K562 (cell line): ENCODE data around the gene OCA2. TPM values are rescaled to one million over a fixed set of nuclear protein-coding genes. Genes with fewer than 3 reads are reported as not detected.

ENCODE experiments used
- CBX3 ChIP-seq, 2 experiments: IDR thresholded peaks; 1 replicate in 1 of 2; 2 replicates in 1 of 2; pipeline ENCODE4 v1.6.1; 2012; ENCODE audit warnings: inconsistent platforms in 2 of 2, low read length in 2 of 2, borderline replicate concordance in 1 of 2, control low read depth in 1 of 2
- COPS2 ChIP-seq: fragments of 450-650 bp; conservative IDR thresholded peaks from 2 replicates; pipeline ENCODE4 v1.6.1; 2016; ENCODE audit warnings: mild to moderate bottlenecking, moderate library complexity
- DMBX1 ChIP-seq: fragments of 250-450 bp; sonication (Bioruptor Pico); IDR thresholded peaks from 2 replicates; pipeline ENCODE4 v1.8.0; 2022; ENCODE audit warnings: inconsistent platforms, mild to moderate bottlenecking, moderate library complexity, borderline replicate concordance
- EP300 ChIP-seq: IDR thresholded peaks from 2 replicates; pipeline ENCODE4 v1.6.1; 2012; ENCODE audit warnings: low read length, improper control_type of control experiment
- FOSL1 ChIP-seq: fragments of 200-800 bp; sonication (Bioruptor generic); conservative IDR thresholded peaks from 2 replicates; pipeline ENCODE4 v1.6.1; 2016; ENCODE audit warnings: missing genetic modification characterization, missing compliant biosample characterization
- GTF2E2 ChIP-seq: fragments of 200-800 bp; sonication (Bioruptor generic); IDR thresholded peaks from 2 replicates; pipeline ENCODE4 v1.6.1; 2016; ENCODE audit warnings: missing genetic modification characterization, missing compliant biosample characterization
- MXI1 ChIP-seq: IDR thresholded peaks from 2 replicates; pipeline ENCODE4 v1.6.1; 2011; ENCODE audit warnings: low read depth, mild to moderate bottlenecking, improper control_type of control experiment, low read length
- NR2C2 ChIP-seq, 2 experiments: fragments of 200-800 bp in 1 of 2; sonication (Bioruptor generic) in 1 of 2; sonication (generic) in 1 of 2; formaldehyde crosslinking in 1 of 2; IDR thresholded peaks; 2 replicates each; pipeline versions ENCODE4 v1.6.1 to v1.8.0; 2016 to 2022; ENCODE audit warnings: mild to moderate bottlenecking in 1 of 2, missing compliant biosample characterization in 1 of 2, missing genetic modification characterization in 1 of 2, missing genetic modification reagents in 1 of 2
- PCBP1 ChIP-seq: fragments of 200-400 bp; formaldehyde crosslinking; IDR thresholded peaks from 2 replicates; pipeline ENCODE4 v1.6.1; 2018; ENCODE audit warnings: mild to moderate bottlenecking, low read depth, low read length; ENCODE audit not compliant: poor library complexity, severe bottlenecking
- PRDM10 ChIP-seq: fragments of 450-650 bp; IDR thresholded peaks from 2 replicates; pipeline ENCODE4 v1.6.1; 2018; ENCODE audit not compliant: partially characterized antibody
- TSHZ1 ChIP-seq: fragments of 250-450 bp; sonication (Bioruptor Pico); IDR thresholded peaks from 2 replicates; pipeline ENCODE4 v1.4.0; 2020; ENCODE audit warnings: mild to moderate bottlenecking, moderate library complexity
- ZBTB7A ChIP-seq: IDR thresholded peaks from 2 replicates; pipeline ENCODE4 v1.6.1; 2011; ENCODE audit warnings: low read depth, mild to moderate bottlenecking, low read length, moderate library complexity, borderline replicate concordance; ENCODE audit not compliant: control insufficient read depth
- ZNF232 ChIP-seq: sonication (generic); formaldehyde crosslinking; IDR thresholded peaks from 2 replicates; pipeline ENCODE4 v1.8.0; 2022; ENCODE audit warnings: mild to moderate bottlenecking, missing genetic modification reagents
- ZNF347 ChIP-seq: fragments of 450-650 bp; formaldehyde crosslinking; IDR thresholded peaks from 2 replicates; pipeline ENCODE4 v1.4.0; 2020; ENCODE audit warnings: low read depth, mild to moderate bottlenecking, moderate library complexity
- ZNF655 ChIP-seq: fragments of 250-450 bp; sonication (Bioruptor Pico); IDR thresholded peaks from 2 replicates; pipeline ENCODE4 v1.5.0; 2021
- ZSCAN32 ChIP-seq: fragments of 450-650 bp; formaldehyde crosslinking; IDR thresholded peaks from 2 replicates; pipeline ENCODE4 v1.4.0; 2020; ENCODE audit warnings: mild to moderate bottlenecking, moderate library complexity
- polyA plus RNA-seq, 8 experiments: library from polyadenylated mRNA; depleted of rRNA in 4 of 8; stranded (reverse) in 5 of 8; unstranded in 3 of 8; fragments of >200 nt; fragmentation: Nextera tagmentation in 2 of 8; fragmentation: Illumina TruSeq in 1 of 8; extraction: Ambion mirVana in 2 of 8; extraction: Trizol in 1 of 8; gene quantifications; 2 replicates each; pipeline versions ENCODE4 v1.2.1 to v1.2.3, GENCODE V29; 2011 to 2014; ENCODE audit warnings: inconsistent platforms in 1 of 8, missing spikeins in 1 of 8
- total RNA-seq, 7 experiments: library from RNA; depleted of rRNA in 6 of 7; stranded (reverse); fragments of >200 nt in 6 of 7; fragmentation: Illumina TruSeq in 2 of 7; extraction: Trizol in 2 of 7; gene quantifications; 2 replicates each; pipeline versions ENCODE4 v1.2.1 to v1.2.3, GENCODE V29; 2011 to 2021; ENCODE audit warnings: low replicate concordance in 1 of 7

Gene OCA2
- total and polyA plus RNA-seq, 9 of the 15 experiments (the other 6 are each of a cell fraction or from before 2014, with no cell fraction given) = 0.07 to 0.59 (median 0.17) TPM; not detected in 1

- no peak for TF ChIP-seq ZNF655 (CRISPR knock-in tag)
- no peak for TF ChIP-seq FOSL1 (tag)
- no peak for TF ChIP-seq DMBX1 (CRISPR knock-in tag)
- TF ChIP-seq TSHZ1 (CRISPR knock-in tag) = no peak
- TF ChIP-seq ZSCAN32 (CRISPR knock-in tag) = no peak
- TF ChIP-seq MXI1 = 0 out of 2 replicates have a peak, but pooled peaks have one; percentile 9
- TF ChIP-seq CBX3 (IDR thresholded peaks at IDR 0.05; ENCODE audit: borderline replicate concordance in 1 of 2, low read length in 2 of 2) = peak in 1 of 2 experiments; percentile 71; a peak in 1 of 3 replicates
- TF ChIP-seq COPS2 = no peak
- no peak for TF ChIP-seq ZNF232 (CRISPR knock-in tag)
- TF ChIP-seq GTF2E2 (tag) = no peak
- TF ChIP-seq ZBTB7A = peak; percentile 74
- TF ChIP-seq PRDM10 = no peak
- no peak for TF ChIP-seq NR2C2 (CRISPR knock-in tag; IDR thresholded peaks at IDR 0.05)
- no peak for TF ChIP-seq NR2C2 (tag; IDR thresholded peaks at IDR 0.05)
- TF ChIP-seq PCBP1 = no peak
- no peak for TF ChIP-seq EP300
- no peak for TF ChIP-seq ZNF347 (CRISPR knock-in tag)
These were observed at the start of gene OCA2 (continued) for GRCh38 chr15:28098766-28099554.
